ENCODE data around the gene CACNG3.
"Not testable (repeated sequence)": the region's sequence is repeated elsewhere in the genome, so short reads cannot be mapped to it uniquely, and the experiment has no call there.

Gene CACNG3

DNA sequence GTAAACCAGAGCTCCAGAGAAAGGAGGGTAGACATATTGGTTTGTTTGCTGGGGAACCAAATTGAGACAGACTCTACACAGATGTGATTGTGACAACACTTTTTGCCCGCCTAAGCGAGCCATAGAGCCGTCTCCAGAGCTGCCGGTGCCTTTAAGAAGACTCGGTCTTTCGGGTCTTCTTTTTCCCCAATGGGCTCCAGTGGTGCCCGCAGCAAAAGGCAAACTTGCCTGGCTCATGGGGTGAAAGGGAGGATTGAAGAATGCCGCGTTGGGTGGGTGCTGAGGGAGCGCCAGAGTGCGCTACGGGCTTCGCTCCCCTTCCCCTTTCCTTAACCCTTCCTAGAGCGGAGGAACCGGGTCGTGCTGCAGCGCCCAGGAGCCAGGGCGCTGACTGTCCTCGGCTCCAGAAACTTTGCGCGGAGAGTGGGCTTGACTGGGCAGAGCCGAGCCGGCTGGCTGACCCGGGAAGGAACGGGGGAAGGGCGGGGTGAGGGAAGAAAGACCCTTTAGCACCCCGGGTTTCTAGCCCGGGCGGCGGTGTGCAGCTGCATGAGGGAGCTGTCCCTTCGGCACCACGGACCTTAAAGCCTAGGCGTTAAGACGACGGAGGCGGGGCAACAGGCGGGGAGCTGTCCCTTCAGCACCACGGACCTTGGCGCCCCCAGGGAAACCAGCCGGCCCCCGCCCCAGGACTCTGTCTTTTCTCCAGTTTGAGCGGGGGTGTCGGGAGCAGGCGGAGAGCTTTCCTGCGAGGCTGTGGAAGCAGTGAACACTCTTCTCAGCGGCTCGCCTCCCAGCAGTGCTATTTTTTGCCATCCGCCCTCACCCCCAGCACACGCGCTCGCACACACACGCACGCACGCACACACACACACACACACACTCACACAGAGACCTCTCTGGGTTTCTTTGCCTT is at the start of gene CACNG3:
Gene CACNG3 (plus strand): TSS at position 880 of the 916 bp plus-strand sequence. CDS start 420 bp downstream, outside the sequence.
- DNase-seq (ENCODE audit: low spot score): no peak

DNA sequence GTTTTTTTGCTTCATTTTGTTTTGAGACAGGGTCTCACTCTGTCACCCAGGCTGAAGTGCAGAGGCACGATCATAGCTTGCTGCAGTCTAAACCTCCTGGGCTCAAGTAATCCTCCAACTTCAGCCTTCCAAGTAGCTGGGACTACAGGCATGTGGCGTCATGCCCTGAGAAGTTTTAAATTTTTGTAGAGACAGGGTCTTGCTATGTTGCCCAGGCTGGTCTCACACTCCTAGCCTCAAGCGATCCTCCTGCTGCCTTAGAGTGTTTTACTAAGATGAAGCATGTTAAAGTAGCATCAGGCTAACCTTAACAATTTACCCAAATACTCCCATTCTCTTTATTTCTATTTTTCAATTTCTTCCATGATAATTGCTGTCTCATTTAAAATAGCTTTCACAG is 49.2 kb upstream of the CACNG3 start:
- no peak for DNase-seq (ENCODE audit: low spot score)

DNA sequence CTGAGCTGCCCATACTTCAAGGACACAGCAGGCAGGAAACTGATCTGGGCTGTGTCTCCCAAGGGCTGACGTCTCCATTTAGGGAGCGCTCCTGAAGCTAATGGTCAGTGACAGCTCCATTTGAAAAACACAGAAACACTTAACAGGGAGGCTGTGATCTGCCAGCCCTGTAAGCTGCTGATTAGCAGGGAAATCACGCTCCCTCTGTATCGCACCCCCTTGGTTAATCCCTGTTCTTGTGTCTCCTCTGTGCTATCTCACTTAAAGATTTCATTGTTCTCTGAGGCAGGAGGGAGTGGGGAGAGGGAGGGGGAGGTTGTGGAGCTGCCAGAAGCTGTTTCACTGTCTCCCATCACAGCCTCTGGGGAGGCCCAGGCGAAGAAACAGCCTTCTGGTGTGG is 47.4 kb upstream of the CACNG3 start:
- peak; percentile 88 for DNase-seq (ENCODE audit: low spot score)

DNA sequence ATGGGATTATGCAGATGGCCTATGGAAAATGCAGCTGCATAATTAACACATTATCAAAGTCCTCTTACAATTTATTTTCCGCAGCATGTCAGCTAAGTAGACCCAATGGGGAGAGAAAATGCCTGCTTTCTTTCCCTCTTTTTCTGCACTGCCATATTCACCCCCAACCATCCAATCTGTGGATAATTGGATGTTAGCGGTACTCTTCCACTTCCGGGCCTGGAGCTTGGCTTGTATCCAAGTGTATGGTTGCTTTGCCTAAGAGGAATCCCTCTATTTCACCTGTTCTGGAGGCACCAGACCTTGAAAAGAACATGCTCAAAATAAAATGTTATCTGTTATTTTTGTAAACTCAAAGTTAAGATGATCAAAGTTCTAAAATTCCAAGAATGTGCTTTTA is 41.1 kb upstream of the CACNG3 start:
- DNase-seq (ENCODE audit: low spot score): no peak

DNA sequence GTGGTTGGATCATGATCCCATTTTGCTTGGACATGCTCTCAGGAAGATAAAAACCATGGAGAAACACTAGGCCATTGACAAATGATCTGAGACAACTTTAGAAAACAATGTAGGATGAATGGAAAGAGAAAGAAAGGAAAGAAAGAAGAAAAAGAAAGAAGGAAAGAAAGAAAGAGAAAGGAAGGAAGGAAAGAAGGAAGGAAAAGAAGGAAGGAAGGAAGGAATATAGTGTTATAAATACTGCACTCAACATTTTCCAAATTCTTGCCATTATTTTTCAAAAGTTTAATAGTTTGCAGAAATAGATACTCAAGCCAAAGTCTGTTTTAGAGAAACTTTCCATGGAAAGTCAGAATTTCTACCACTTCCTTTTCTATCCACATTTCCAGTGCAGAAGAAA is 39.2 kb upstream of the CACNG3 start:
- no peak for DNase-seq (ENCODE audit: low spot score)

DNA sequence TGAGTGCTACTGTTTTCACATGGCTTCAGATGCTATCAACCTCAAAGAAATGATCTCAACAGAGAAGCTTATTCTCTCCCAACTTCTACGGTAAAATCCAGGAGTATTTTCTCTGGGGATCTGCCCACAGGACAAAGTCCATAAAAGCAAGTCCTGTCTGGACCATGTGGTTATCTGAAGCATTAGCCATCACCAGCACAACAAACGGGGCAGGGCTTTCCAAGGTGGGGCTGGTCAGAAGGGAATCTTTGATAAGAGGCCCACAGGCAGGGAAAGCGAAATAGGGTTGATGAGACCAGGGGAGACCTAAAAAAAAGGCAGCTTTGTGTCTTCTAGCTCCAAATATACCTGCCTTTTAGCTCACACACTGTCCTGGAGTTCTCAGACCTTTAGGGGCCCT is 38.7 kb upstream of the CACNG3 start:
- no peak for DNase-seq (ENCODE audit: low spot score)

DNA sequence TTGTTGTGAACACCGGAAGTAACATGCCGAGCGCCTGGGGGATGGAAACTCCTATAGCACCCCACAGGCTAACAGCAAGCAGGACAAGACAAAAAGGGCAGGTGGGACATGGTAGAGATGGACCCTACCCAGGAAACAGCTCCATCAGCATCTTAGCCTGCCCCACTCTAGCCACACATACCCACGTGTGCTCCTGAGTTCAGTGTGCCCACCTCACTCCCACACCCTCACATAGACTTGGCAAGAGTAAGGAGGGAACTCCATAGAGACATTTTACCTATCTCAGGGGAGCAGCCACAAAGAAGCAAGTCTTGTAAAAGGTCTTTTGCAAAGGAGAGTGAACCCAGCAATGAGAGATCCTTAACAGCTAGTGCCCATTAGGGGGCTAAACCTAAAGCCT is 37.8 kb upstream of the CACNG3 start:
- DNase-seq (ENCODE audit: low spot score): no peak

DNA sequence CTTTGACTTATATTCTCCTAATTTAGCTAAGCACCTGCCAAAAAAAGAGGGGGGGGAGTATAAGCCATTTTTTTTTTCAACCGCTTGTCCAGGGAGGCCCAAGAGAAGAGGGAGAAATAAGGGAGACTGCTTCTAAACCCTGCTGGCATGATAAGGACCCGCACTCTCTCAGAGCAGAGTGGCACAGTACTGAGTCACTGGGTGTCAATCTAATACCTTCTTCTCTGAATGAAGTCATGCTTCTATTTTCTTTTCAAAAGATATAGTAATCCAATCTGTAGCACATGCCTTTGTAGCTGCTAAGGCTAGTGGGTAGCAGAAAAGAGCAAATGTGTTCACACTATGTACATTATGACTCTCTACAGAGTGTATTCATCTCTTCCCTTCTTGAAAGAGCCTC is 34.9 kb upstream of the CACNG3 start:
- DNase-seq (ENCODE audit: low spot score): no peak

DNA sequence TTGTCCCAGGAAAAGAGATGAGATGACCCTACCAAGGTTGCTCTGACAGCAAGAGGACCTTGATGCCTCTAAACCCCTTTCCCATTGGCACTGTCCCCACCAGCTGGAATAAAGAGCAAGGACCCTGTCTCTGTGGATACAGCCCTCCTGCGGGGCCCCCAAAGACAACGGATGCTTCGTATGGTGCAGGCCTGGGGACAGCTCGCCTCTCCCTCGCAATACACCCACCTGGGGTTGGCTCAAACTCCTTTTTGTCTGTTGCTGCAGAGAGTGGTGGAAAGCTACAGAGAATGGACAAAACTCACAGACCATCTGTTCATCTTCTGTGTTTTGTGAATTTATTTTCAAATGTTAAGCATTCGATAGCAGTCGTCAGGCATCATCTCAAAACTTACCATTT is 27.6 kb upstream of the CACNG3 start:
- DNase-seq (ENCODE audit: low spot score): no peak

DNA sequence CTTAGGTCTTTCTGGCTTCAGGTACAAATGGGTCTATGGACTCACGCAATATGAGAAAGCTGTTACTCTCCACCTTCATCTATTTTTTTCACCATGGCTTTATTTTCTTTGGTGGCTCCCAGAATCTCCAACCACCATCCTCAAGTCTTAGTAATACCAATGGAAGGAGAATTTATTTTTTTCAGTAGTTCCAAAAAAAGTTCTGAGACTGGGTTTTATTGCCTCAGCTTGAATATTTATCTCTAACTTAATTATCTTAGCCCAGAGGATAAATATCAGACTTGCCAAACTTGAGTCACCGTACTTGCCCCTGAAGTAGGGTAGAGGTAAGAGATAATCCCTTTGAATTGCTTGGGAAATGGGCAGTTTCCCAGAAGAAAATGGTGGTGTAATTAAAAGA is 23.2 kb upstream of the CACNG3 start:
- no peak for DNase-seq (ENCODE audit: low spot score)

DNA sequence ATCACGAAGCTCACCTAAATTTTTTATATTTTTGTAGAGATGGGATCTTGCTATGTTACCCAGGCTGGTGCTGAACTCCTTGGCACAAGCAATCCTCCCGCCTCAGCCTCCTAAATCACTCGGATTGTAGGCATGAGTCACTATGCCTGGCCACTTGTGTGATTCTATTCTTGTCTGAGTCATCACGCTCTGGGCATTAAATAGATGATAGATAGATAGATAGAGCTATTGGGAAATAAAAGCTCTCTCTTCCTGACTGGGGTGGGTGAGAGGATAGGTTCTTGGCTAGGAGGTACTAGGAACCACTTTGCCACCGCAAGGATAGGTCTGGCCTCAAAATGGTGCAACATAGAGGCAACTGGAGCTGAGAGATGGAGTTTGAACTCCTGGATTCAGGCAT is 21.4 kb upstream of the CACNG3 start:
- DNase-seq (ENCODE audit: low spot score): no peak

DNA sequence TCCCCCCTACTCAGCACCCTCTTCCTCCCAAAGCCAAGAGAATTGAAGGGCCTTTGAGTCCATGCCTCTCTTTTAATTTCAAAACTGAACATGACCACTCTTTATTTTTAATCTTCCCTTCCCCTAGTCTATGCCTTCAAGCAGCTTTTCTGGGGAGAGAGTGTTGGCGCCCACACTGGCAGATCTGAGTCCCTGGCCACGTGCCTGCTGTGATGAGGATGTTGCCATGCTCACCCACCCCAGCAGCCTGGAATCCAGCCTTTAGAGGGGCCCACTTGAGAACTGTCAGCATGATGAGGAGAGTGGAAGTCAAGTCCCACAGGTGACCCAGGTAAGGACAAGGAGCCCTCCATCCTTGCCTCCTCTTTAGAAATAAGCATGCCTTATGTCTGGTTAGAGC is 20.3 kb upstream of the CACNG3 start:
- DNase-seq (ENCODE audit: low spot score): no peak

DNA sequence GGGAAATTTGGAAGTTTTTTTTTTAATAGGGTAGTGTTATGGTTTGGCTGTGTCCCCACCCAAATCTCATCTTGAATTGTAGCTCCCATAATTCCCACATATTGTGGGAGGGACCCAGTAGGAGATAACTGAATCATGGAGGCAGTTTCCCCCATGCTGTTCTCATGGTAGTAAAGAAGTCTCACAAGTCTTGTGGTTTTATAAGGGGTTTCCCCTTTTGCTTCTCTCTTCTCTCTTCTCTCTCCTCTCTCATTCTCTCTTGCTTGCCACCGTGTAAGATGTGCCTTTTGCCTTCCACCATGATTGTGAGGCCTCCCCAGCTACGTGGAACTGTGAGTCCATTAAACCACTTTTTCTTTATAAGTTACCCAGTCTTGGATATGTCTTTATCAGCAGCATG is 17.3 kb upstream of the CACNG3 start:
- DNase-seq (ENCODE audit: low spot score): not testable (repeated sequence)

DNA sequence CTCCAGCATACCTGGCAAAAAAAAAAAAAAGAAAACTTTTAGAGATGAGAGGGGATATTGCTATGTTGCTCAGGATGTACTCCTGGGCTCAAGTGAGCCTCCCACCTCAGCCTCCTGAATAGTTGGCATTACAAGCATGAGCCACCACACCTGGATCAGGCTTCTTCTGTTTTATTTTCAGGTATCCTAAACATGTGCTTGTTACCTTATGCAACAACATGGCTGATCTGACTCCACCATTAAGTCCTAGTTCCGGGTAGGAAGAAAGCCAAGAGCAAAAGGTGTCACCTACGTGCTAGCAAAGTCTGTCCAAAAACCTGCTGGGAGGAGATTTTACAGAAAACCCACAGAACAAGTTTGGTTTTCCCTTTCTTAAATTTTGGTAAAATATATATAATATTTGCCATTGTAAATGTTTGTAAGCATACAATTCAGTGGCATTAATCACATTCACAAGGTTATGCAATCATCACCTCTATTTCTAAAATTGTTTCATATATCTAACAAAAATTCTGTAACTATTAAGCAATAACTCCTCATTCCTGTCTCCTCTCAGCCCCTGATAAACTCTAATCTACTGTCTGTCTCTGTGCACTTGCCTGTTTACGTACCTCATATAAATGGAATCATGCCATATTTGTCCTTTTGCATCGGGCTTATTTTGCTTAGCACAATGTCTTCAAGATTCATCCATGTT is 9.1 kb upstream of the CACNG3 start:
- DNase-seq (ENCODE audit: low spot score): no peak

DNA sequence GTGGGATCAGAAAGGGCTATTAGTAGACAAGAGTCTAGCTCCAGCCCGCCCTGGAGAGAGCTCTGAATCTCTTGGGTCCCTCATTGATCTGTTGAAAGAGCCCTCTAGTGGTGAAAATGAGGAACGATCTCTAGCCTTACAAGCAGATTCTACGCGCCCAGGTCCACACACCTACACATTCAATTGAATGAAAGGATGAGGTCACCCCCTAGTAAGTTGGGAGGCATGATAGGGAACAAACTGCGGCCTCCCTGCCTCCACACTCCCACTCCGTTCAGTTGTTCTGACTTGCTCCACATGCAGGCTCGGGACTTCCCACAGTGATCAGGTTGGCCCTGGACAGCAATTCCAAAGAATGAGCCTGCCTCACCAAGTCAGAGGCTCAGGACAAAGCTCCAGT is 2.9 kb upstream of the CACNG3 start:
- DNase-seq (ENCODE audit: low spot score): peak; percentile 66

DNA sequence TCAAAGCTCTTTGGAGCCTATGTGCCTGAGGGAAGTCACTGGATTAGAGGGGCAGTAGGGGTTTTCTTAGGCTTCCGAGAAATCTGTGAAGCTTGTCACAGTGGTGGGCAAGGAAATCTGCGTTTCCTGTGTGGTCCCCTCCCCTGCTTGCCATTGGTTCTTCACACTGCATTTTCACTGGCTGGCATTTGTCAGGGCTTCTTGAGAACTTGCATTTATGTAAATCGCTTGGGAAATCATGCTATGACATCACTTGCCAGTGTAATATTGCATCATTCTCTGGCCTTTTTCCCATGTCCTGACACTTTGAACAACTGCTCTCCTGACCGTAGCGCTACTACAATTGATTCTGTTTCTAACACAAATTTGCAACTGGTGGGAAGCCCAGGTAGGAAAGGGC is 1.8 kb downstream of the CACNG3 start:
- DNase-seq (ENCODE audit: low spot score): no peak

DNA sequence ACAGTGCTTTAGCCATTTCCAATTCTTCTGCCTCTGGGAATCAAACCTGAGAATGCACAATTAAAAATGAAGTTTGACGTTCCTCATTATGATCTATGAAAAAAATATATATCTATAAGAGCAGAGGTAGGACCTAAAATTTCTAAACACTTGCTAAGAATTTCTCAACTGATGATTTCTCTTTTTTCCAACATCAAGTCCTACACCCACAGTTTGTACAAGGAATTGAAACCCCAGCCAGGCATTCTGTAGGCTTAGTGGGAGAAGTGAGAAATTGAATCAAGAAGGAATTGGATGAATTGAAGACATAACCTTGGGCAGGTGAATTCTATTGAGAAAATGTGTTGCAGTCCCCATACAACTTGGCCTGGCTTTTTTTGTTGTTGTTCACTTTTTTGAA is 2.7 kb downstream of the CACNG3 start:
- DNase-seq (ENCODE audit: low spot score): no peak

DNA sequence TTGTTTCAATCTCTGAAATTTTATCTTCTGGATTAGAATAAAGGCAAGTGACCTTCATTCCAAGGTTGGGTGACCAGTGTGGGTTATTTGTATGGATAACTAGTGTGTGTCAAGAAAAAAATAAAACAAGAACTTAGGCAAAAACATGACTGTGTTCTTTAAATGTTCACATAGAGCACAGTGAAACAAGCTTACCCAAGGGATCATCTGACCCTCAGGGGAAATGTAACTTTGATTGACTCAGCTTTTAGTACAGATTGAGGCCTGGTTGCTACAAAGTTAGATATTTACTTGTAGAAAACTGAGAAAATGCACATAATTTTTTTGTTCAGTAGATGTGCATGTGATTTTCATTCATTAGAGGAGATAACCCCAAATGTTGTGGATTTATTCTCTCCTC is 6.7 kb downstream of the CACNG3 start:
- no peak for DNase-seq (ENCODE audit: low spot score)

DNA sequence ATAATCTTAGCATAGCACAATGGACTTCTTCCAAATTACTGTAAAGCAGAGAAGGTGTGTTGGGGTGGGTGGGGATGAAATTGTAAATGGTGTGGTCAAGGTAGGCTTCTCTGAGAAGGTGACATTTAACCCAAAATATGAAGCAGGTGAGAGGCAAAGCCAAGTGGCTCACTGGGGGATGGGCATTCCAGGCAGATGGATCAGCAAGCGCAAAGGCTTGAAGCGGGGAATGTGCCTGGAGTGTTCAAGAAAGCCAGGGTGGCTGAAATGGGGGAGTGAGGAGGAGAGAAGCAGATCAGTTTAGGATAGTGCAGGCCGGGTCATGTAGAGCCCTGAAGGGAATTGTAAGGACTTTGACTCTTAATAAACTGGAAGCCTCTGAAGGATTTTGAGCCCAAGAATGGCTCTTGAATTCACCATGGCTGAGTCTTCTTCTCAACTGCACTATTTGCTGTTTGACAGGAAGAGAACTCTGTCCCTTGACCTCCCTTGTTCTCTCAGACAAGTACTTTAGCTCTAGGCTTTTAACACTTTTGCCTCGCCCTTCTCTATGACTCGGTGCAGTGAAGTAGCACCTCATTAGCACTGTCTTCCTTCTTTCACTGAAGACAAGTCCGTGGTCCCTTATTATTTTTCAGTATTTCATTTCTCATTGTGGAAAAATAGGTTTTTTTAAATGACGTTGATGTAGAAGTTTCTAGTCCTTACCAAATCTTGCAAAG is 14.7 kb downstream of the CACNG3 start:
- no peak for DNase-seq (ENCODE audit: low spot score)

DNA sequence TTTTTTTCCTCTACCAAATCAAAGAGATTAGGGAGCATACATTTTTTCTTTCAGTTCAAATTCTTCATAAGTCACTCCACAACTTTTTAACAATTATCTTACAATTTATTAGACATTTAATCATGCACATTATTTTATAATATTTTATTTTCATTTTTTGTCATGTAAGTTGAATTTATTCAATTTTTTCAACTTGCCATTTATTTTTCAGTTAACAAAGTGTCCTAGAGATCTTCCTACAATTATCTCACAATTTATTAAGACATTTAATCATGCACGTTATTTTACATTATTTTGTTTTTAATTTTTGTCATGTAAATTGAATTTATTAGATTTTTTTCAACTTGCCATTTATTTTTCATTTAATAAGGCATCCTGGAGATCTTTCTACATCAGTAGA is 16.2 kb downstream of the CACNG3 start:
- DNase-seq (ENCODE audit: low spot score): no peak

DNA sequence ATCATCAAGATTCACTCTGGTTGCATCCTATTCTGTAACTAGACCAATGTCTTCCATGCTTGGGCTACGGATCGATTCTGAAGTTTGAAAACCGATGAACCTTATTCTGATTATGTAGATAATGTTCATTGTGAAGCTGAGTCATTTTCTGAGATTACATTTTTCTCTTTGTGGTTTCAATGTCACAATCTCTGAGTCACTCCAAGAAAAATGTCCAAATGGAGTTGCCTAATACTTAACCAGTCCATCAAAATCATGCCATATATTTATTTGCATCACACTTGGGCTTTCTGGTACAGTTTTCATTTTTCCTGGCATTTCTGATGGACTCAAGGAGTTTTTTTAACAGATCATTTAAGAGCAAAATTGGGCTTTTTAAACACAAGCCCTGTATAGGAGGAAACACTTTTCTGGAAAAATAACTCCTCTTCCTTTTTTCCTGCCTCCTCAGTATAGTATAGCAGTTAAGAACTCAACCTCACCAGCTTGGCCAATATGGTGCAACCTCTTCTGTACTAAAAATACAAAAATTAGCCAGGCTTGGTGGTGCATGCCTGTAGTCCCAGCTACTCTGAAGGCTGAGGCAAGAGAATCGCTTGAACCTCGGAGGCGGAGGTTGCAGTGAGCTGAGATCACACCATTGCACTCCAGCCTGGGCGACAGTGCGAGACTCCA is 17.5 kb downstream of the CACNG3 start:
- DNase-seq (ENCODE audit: low spot score): no peak

DNA sequence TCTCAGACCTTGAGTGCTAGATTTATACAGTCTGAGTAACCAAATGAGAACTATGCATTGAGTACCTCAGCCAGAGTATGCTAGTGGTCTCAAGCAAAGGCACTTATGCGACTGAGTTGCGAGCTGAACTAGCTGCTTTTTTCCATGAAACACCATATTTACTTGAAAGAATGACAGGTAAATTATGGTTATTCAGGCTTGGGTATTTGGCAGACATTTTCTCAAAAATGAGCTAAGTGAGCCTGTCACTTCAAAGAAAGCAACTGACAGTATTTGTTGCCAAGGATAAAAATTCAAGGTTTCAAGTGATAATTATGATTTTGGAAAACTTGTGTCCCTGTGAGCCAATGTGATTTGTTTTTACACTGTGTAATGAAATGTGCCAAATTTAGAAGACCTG is 19.3 kb downstream of the CACNG3 start:
- no peak for DNase-seq (ENCODE audit: low spot score)

All from cerebellar cortex (tissue), 1 donor.